HCT116 (cell line): ENCODE data around the gene SLC22A4. TPM values are rescaled to one million over a fixed set of nuclear protein-coding genes. Genes with fewer than 3 reads are reported as not detected.

Experiments used
- ATAC-seq: fragments of 200-7000 bp; cut with Tn5 transposase; 2 replicates; pipeline ENCODE4 v1.9.1; 2020; ENCODE audit warnings: mild to moderate bottlenecking, moderate library complexity
- BruUV-seq: library from RNA; stranded (reverse); fragments of 400-500 nt; replicated peaks from 2 replicates; lab custom pipeline; 2021; lab: Mats Ljungman, UMichigan
- CTCF ChIA-PET: fragments of 300-600 bp; sonication (Branson Sonifier 250); formaldehyde crosslinking; loops from one replicate; lab custom pipeline; 2021; ENCODE audit warnings: antibody characterized with exemption; lab: Charles Lee
- POLR2A ChIA-PET: fragments of 300-600, 350-600 bp; sonication (Branson Sonifier 250); formaldehyde crosslinking; loops from one replicate; lab custom pipeline; 2021; ENCODE audit warnings: antibody characterized with exemption; lab: Charles Lee
- RAD21 ChIA-PET, 2 experiments: fragments of 300-600 bp; sonication (Branson Sonifier 250); formaldehyde crosslinking; loops; one replicate each; lab custom pipeline; 2023; ENCODE audit warnings: low total read pairs in 2 of 2; ENCODE audit not compliant: uncharacterized antibody in 2 of 2, unreplicated experiment in 2 of 2, low non-redundant PET in 1 of 2; lab: Charles Lee
- DNase-seq: peaks from one replicate; pipeline ENCODE4 v3.0.0-alpha.2; 2010; ENCODE audit warnings: low read depth, low spot score
- H2AFZ ChIP-seq: fragments of 200-600 bp; shearing (Covaris generic), sonication (generic); 2 replicates; pipeline ENCODE4 v1.6.1; 2017; ENCODE audit warnings: low read depth, mixed run types, mixed read lengths, antibody characterized with exemption, low read length; ENCODE audit not compliant: poor library complexity, severe bottlenecking
- H3K27ac ChIP-seq: 2 replicates; pipeline ENCODE4 v1.5.1; 2012; ENCODE audit warnings: low read depth, low read length
- H3K27me3 ChIP-seq: fragments of 200-600 bp; sonication (generic); 2 replicates; pipeline ENCODE4 v1.6.1; 2016; ENCODE audit warnings: mixed run types, low read length, mixed read lengths; ENCODE audit not compliant: insufficient read depth
- H3K36me3 ChIP-seq, 2 experiments: fragments of 200-500 bp in 1 of 2; fragments of 200-600 bp in 1 of 2; sonication (Bioruptor generic) in 1 of 2; sonication (generic) in 1 of 2; 2 replicates each; pipeline versions ENCODE4 v1.5.1 to v1.6.1; 2014 to 2016; ENCODE audit warnings: low read length in 2 of 2, inconsistent platforms in 1 of 2, mixed read lengths in 1 of 2, mixed run types in 1 of 2; ENCODE audit not compliant: insufficient read depth in 2 of 2, control insufficient read depth in 1 of 2
- H3K4me1 ChIP-seq, 2 experiments: fragments of 200-600 bp in 1 of 2; sonication (generic) in 1 of 2; 2 replicates each; pipeline versions ENCODE4 v1.5.1 to v1.6.1; 2012 to 2017; ENCODE audit warnings: low read length in 2 of 2, inconsistent platforms in 1 of 2, mild to moderate bottlenecking in 1 of 2, mixed read lengths in 1 of 2, mixed run types in 1 of 2, moderate library complexity in 1 of 2; ENCODE audit not compliant: insufficient read depth in 2 of 2, control insufficient read depth in 1 of 2
- H3K4me2 ChIP-seq: fragments of 200-600 bp; sonication (generic); 2 replicates; pipeline ENCODE4 v1.6.1; 2017; ENCODE audit warnings: mixed run types, low read length, mixed read lengths
- H3K4me3 ChIP-seq, 2 experiments: fragments of 200-600 bp in 1 of 2; sonication (generic) in 1 of 2; replicated peaks in 1 of 2; 2 replicates each; pipeline ENCODE4 v1.5.1; 2011 to 2016; ENCODE audit warnings: low read length in 2 of 2, control low read depth in 1 of 2, low read depth in 1 of 2, mild to moderate bottlenecking in 1 of 2, mixed read lengths in 1 of 2, mixed run types in 1 of 2
- H3K79me2 ChIP-seq: fragments of 200-600 bp; sonication (generic); 2 replicates; pipeline ENCODE4 v1.6.1; 2017; ENCODE audit warnings: mild to moderate bottlenecking, mixed run types, low read length, moderate library complexity, mixed read lengths; ENCODE audit not compliant: insufficient read depth
- H3K9ac ChIP-seq: fragments of 200-600 bp; sonication (generic); 2 replicates; pipeline ENCODE4 v1.6.1; 2016; ENCODE audit warnings: low read length, mixed read lengths
- H3K9me2 ChIP-seq: fragments of 200-600 bp; sonication (generic), shearing (Covaris generic); 2 replicates; pipeline ENCODE4 v1.6.1; 2017; ENCODE audit warnings: mixed run types, mild to moderate bottlenecking, moderate library complexity; ENCODE audit not compliant: insufficient read depth
- H3K9me3 ChIP-seq, 2 experiments: fragments of 200-500 bp in 1 of 2; fragments of 200-600 bp in 1 of 2; sonication (Bioruptor generic) in 1 of 2; sonication (generic) in 1 of 2; 2 replicates each; pipeline ENCODE4 v1.6.1; 2014 to 2017; ENCODE audit warnings: low read length in 2 of 2, mixed read lengths in 2 of 2, inconsistent platforms in 1 of 2, low read depth in 1 of 2, mild to moderate bottlenecking in 1 of 2, mixed run types in 1 of 2, moderate library complexity in 1 of 2; ENCODE audit not compliant: control insufficient read depth in 1 of 2, insufficient read depth in 1 of 2
- H4K20me1 ChIP-seq: fragments of 200-600 bp; sonication (generic), shearing (Covaris generic); 2 replicates; pipeline ENCODE4 v1.6.1; 2017; ENCODE audit warnings: mixed run types, mild to moderate bottlenecking, moderate library complexity; ENCODE audit not compliant: insufficient read depth
- CBX3 ChIP-seq: IDR thresholded peaks from 2 replicates; pipeline ENCODE4 v1.6.1; 2012; ENCODE audit warnings: low read depth
- CEBPB ChIP-seq: IDR thresholded peaks from 2 replicates; pipeline ENCODE4 v1.6.1; 2012; ENCODE audit warnings: low read depth
- ELF1 ChIP-seq: IDR thresholded peaks from 2 replicates; pipeline ENCODE4 v1.6.1; 2012; ENCODE audit warnings: low read depth, borderline replicate concordance
- EZH2 ChIP-seq: fragments of 200-600 bp; sonication (generic); IDR thresholded peaks from 2 replicates; pipeline ENCODE4 v1.6.1; 2017; ENCODE audit warnings: antibody characterized with exemption, mixed run types
- EZH2phosphoT487 ChIP-seq: fragments of 200-600 bp; IDR thresholded peaks from 2 replicates; pipeline ENCODE4 v1.6.1; 2018; ENCODE audit warnings: antibody characterized with exemption, borderline replicate concordance
- FOSL1 ChIP-seq: IDR thresholded peaks from 2 replicates; pipeline ENCODE4 v1.6.1; 2012; ENCODE audit warnings: low read depth
- JUND ChIP-seq: IDR thresholded peaks from 2 replicates; pipeline ENCODE4 v1.6.1; 2012
- RAD21 ChIP-seq: IDR thresholded peaks from 2 replicates; pipeline ENCODE4 v1.6.1; 2012; ENCODE audit warnings: low read depth, mild to moderate bottlenecking
- SIN3A ChIP-seq: IDR thresholded peaks from 2 replicates; pipeline ENCODE4 v1.6.1; 2012; ENCODE audit warnings: low read depth
- SRF ChIP-seq: IDR thresholded peaks from 2 replicates; pipeline ENCODE4 v1.6.1; 2012; ENCODE audit warnings: low read depth
- TCF7L2 ChIP-seq: IDR thresholded peaks from 2 replicates; pipeline ENCODE4 v1.7.0; 2011; ENCODE audit warnings: borderline replicate concordance, inconsistent platforms; ENCODE audit not compliant: insufficient read depth, insufficient read length; ENCODE audit errors: extremely low read depth
- ZFX ChIP-seq: fragments of 450-650 bp; IDR thresholded peaks from 2 replicates; pipeline ENCODE4 v1.6.1; 2017
- ZNF274 ChIP-seq: fragments of 200-500 bp; sonication (Bioruptor generic); IDR thresholded peaks from 2 replicates; pipeline ENCODE4 v1.6.1; 2014; ENCODE audit warnings: mild to moderate bottlenecking, low read depth, low read length, inconsistent platforms
- intact Hi-C: fragments of 100-400 bp; cut with micrococcal nuclease; formaldehyde crosslinking; loops from 2 replicates; pipeline ENCODE4 v1.10.0; 2022
- total RNA-seq: library from RNA; stranded (reverse); gene quantifications from one replicate; pipeline ENCODE4 v1.2.1, GENCODE V29; 2021; ENCODE audit not compliant: unreplicated experiment
- TF ChIP-seq, protein P1 (sequence below): IDR thresholded peaks from 2 replicates; pipeline ENCODE4 v1.6.1; 2012
- TF ChIP-seq, protein P2 (sequence below): IDR thresholded peaks from 2 replicates; pipeline ENCODE4 v1.6.1; 2011; ENCODE audit warnings: mild to moderate bottlenecking, low read length, moderate library complexity; ENCODE audit not compliant: insufficient replicate concordance; ENCODE audit errors: extremely low read depth
- TF ChIP-seq, protein P3 (sequence below): IDR thresholded peaks from 2 replicates; pipeline ENCODE4 v1.6.1; 2012

The SLC22A4 gene
- total RNA-seq, 1 experiment from 2014 or later = 0.59 TPM

DNA sequence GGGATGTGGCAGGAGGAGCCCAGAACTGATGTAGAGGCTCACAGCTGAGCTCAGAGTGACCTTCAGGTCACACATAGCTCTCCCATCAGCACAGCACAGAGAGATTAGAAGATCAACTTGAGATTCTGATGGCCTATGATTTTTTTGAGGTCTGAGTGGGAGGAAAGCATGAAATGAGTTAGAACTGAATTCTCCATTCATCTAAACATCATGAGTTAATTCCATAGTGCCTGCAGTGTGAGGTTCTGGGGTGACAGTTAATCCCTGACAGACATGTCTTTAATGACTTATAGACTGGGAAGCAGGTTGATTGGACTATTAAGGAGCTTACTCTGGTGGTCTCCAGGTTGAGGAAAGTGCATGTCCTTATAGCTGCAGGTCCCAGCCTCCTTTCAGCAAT is 97.7 kb downstream of the SLC22A4 start:
- POLR2A ChIA-PET = no interaction called here
- no peak for ATAC-seq
- peaks cover 0 to 19% of the 10 kb centered on the region in 2 experiments; a peak in 2 of 4 replicates for H3K36me3 ChIP-seq

DNA sequence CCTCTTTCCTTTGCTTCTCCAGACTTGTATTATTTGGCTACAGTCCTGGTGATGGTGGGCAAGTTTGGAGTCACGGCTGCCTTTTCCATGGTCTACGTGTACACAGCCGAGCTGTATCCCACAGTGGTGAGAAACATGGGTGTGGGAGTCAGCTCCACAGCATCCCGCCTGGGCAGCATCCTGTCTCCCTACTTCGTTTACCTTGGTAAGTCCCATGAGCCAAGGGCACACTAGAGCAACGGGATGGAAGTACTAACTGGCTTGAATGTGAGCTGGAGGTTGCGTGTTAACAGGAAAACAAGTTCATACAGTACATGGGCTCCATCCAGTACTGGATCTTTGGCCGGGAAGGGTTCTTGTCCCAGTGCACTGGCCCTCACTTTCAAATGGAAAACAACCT is 98.2 kb downstream of the SLC22A4 start:
- H3K4me1 ChIP-seq = peaks cover 34 to 40% of the 10 kb centered on the region in 2 experiments
- intact Hi-C loops = no loop called here
- BruUV-seq = no TSS peak
- DNase-seq = no peak
- POLR2A ChIA-PET = no interaction called here
- no peak overlapping the region for H2AFZ ChIP-seq
- H3K9me3 ChIP-seq = no peaks in the 10 kb centered on the region
- no peak overlapping the region for H3K4me3 ChIP-seq
- no peak overlapping the region for H3K4me2 ChIP-seq
- no peaks in the 10 kb centered on the region for H4K20me1 ChIP-seq
- no peaks in the 10 kb centered on the region for H3K27me3 ChIP-seq
- ATAC-seq = no peak
- peaks cover 0 to 19% of the 10 kb centered on the region in 2 experiments; a peak in 2 of 4 replicates for H3K36me3 ChIP-seq
- no peak overlapping the region for H3K27ac ChIP-seq
- TF ChIP-seq, protein P1, sequence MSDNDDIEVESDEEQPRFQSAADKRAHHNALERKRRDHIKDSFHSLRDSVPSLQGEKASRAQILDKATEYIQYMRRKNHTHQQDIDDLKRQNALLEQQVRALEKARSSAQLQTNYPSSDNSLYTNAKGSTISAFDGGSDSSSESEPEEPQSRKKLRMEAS = no peak
- TF ChIP-seq ELF1 = no peak
- TF ChIP-seq SRF = no peak
- TF ChIP-seq FOSL1 = no peak
- TF ChIP-seq, protein P2, sequence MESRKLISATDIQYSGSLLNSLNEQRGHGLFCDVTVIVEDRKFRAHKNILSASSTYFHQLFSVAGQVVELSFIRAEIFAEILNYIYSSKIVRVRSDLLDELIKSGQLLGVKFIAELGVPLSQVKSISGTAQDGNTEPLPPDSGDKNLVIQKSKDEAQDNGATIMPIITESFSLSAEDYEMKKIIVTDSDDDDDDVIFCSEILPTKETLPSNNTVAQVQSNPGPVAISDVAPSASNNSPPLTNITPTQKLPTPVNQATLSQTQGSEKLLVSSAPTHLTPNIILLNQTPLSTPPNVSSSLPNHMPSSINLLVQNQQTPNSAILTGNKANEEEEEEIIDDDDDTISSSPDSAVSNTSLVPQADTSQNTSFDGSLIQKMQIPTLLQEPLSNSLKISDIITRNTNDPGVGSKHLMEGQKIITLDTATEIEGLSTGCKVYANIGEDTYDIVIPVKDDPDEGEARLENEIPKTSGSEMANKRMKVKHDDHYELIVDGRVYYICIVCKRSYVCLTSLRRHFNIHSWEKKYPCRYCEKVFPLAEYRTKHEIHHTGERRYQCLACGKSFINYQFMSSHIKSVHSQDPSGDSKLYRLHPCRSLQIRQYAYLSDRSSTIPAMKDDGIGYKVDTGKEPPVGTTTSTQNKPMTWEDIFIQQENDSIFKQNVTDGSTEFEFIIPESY = no peak
- TF ChIP-seq ZFX = no peak
- no peak for TF ChIP-seq CBX3
- no peak for TF ChIP-seq EZH2phosphoT487
- TF ChIP-seq CEBPB = no peak
- no peak for TF ChIP-seq RAD21
- TF ChIP-seq TCF7L2 = no peak
- no peak for TF ChIP-seq JUND
- no peak for TF ChIP-seq EZH2
- RAD21 ChIA-PET = no interaction called here
- CTCF ChIA-PET = no interaction called here
- H3K9ac ChIP-seq = no peak overlapping the region
- H3K9me2 ChIP-seq = no peaks in the 10 kb centered on the region
- H3K79me2 ChIP-seq = no peaks in the 10 kb centered on the region

More for the DNA sequence above, 97.7 kb downstream of the SLC22A4 start:
- Histone ChIP-seq H3K9ac (no peak overlapping the region), H4K20me1 (no peaks in the 10 kb centered on the region), H3K9me3 (no peaks in the 10 kb centered on the region), H3K27me3 (no peaks in the 10 kb centered on the region), H3K4me2 (no peak overlapping the region), H2AFZ (no peak overlapping the region), H3K4me1 (peaks cover 39 to 45% of the 10 kb centered on the region in 2 experiments), H3K9me2 (no peaks in the 10 kb centered on the region), H3K4me3 (no peak overlapping the region), H3K79me2 (no peaks in the 10 kb centered on the region), H3K27ac (no peak overlapping the region)
- TF ChIP-seq ZNF274 (no peak), SIN3A (no peak), EZH2 (no peak)
- TF ChIP-seq, protein P2 = no peak
- TF ChIP-seq, protein P3, sequence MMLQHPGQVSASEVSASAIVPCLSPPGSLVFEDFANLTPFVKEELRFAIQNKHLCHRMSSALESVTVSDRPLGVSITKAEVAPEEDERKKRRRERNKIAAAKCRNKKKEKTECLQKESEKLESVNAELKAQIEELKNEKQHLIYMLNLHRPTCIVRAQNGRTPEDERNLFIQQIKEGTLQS = no peak
- ChIA-PET CTCF (interaction anchor here (1.6 kb wide), 1 partner anchor 8 kb away, joined by 4 read pairs; no protein-coding TSS in a partner anchor), RAD21 (no interaction called here)
- BruUV-seq = no TSS peak
- no peak for DNase-seq
- intact Hi-C loops = no loop called here
